Stomach (tissue), 9 donors: ENCODE measurements around the gene VGLL4. TPM values are rescaled to one million over a fixed set of nuclear protein-coding genes. Genes with fewer than 3 reads are reported as not detected.

Source experiments
- DNase-seq, 2 donors: peaks; one replicate each; pipeline versions ENCODE4 v3.0.0 to v3.0.0-alpha.2; 2013 to 2019
- H3K27ac ChIP-seq, 5 donors: fragments of 200-600 bp in 4 of 5; sonication (generic) in 4 of 5; one replicate each; pipeline ENCODE4 v1.5.1; 2013 to 2019; ENCODE audit warnings: mild to moderate bottlenecking in 1 of 5, moderate library complexity in 1 of 5
- H3K27me3 ChIP-seq, 3 donors: fragments of 200-600 bp; sonication (generic); one replicate each; pipeline ENCODE4 v1.5.1; 2017 to 2019; ENCODE audit warnings: mixed run types in 1 of 3
- H3K36me3 ChIP-seq, 4 donors: fragments of 200-600 bp; sonication (generic); 1 replicate in 3 of 4; 2 replicates in 1 of 4; pipeline ENCODE4 v1.5.1; 2016 to 2019
- H3K4me1 ChIP-seq, 4 donors: fragments of 200-600 bp; sonication (generic); one replicate each; pipeline ENCODE4 v1.5.1; 2016 to 2019
- H3K4me3 ChIP-seq, 4 donors: fragments of 200-600 bp; sonication (generic) in 3 of 4; one replicate each; pipeline ENCODE4 v1.5.1; 2016 to 2019; ENCODE audit warnings: mild to moderate bottlenecking in 1 of 4
- H3K9me3 ChIP-seq, 4 donors: fragments of 200-600 bp; sonication (generic); one replicate each; pipeline ENCODE4 v1.5.1; 2016 to 2019
- CTCF ChIP-seq, 7 experiments: fragments of 450-650 bp in 4 of 7; fragments of 200-600 bp in 3 of 7; sonication (generic) in 3 of 7; IDR thresholded peaks; one replicate each; pipeline ENCODE4 v1.5.1; 2016 to 2019; ENCODE audit warnings: antibody characterized with exemption in 7 of 7, control low read depth in 2 of 7, mild to moderate bottlenecking in 1 of 7
- EP300 ChIP-seq: sonication (generic); formaldehyde crosslinking; IDR thresholded peaks from one replicate; pipeline ENCODE4 v1.6.1; 2017; ENCODE audit warnings: antibody characterized with exemption
- POLR2A ChIP-seq, 4 donors: fragments of 450-650 bp; IDR thresholded peaks; one replicate each; pipeline ENCODE4 v1.6.1; 2016; ENCODE audit warnings: antibody characterized with exemption in 4 of 4, control low read depth in 2 of 4, mild to moderate bottlenecking in 1 of 4, moderate library complexity in 1 of 4
- POLR2AphosphoS5 ChIP-seq, 3 donors: sonication (generic); formaldehyde crosslinking; IDR thresholded peaks; one replicate each; pipeline ENCODE4 v1.6.1; 2016; ENCODE audit warnings: antibody characterized with exemption in 3 of 3
- WGBS, 5 donors: extraction: QIAGEN DNeasy Blood & Tissue Kit in 3 of 5; methylation state at CpG; one replicate each; pipeline versions ENCODE4 v1.1.5 to v1.1.7; 2013 to 2018; 5-methylcytosine and 5-hydroxymethylcytosine counted together
- intact Hi-C: fragments of 100-400 bp; cut with DNase I; formaldehyde crosslinking; loops from one replicate; pipeline ENCODE4 v1.15.1; 2023; ENCODE audit warnings: low total_unique reads
- polyA plus RNA-seq, 3 donors: library from polyadenylated mRNA; stranded (reverse); fragments of 200-250 nt; gene quantifications; one replicate each; pipeline ENCODE4 v1.2.3, GENCODE V29; 2013
- total RNA-seq, 5 donors: library from RNA; depleted of rRNA; stranded (reverse); fragments of >200 nt; gene quantifications; one replicate each; pipeline versions ENCODE4 v1.1.0 to v1.2.3, GENCODE V29; 2014 to 2016
- donor health status: healthy with polysubstance abuse.
- donor health status: Bipolar disorder and iron deficiency.
- donor health status: healthy.

VGLL4 gene
- total and polyA plus RNA-seq, 8 donors: 15.2 to 147 (median 43.3) TPM

GRCh38 chr3:11638495-11639358 is 5.0 kb downstream of the VGLL4 start:
- peak overlapping the region in 1 of 4 donors; percentile 18 for H3K4me3 ChIP-seq
- peak overlapping the region; percentile 52 to 95 (median 91) for H3K27ac ChIP-seq
- WGBS, 5 donors: 60 to 73% (median 67%) methylated on average over 14 to 17 of the region's 17 CpGs
- TF ChIP-seq POLR2A (IDR thresholded peaks at IDR 0.05) (no peak), CTCF (IDR thresholded peaks at IDR 0.05) (no peak), EP300 (no peak), POLR2AphosphoS5 (IDR thresholded peaks at IDR 0.05) (no peak)
- no peaks in the 10 kb centered on the region for H3K27me3 ChIP-seq
- H3K4me1 ChIP-seq: peaks cover 57 to 84% (median 75%) of the 10 kb centered on the region in 4 donors
- peak in 1 of 2 donors; percentile 44 for DNase-seq
- intact Hi-C loops: no loop called here
- H3K9me3 ChIP-seq: no peaks in the 10 kb centered on the region
- H3K36me3 ChIP-seq: no peaks in the 10 kb centered on the region

GRCh38 chr3:11637901-11638458 is 5.7 kb downstream of the VGLL4 start:
- TF ChIP-seq POLR2A (IDR thresholded peaks at IDR 0.05) (no peak), POLR2AphosphoS5 (IDR thresholded peaks at IDR 0.05) (no peak), CTCF (IDR thresholded peaks at IDR 0.05) (no peak), EP300 (no peak)
- H3K27ac ChIP-seq: peak overlapping the region; percentile 52 to 95 (median 91)
- peak in 1 of 2 donors; percentile 51 for DNase-seq
- peaks cover 57 to 91% (median 78%) of the 10 kb centered on the region in 4 donors for H3K4me1 ChIP-seq
- no peaks in the 10 kb centered on the region for H3K27me3 ChIP-seq
- H3K9me3 ChIP-seq: no peaks in the 10 kb centered on the region
- WGBS, 5 donors: 23 to 31% (median 26%) methylated on average over 11 of the region's 11 CpGs
- intact Hi-C loops: no loop called here
- H3K36me3 ChIP-seq: no peaks in the 10 kb centered on the region
- peak overlapping the region in 2 of 4 donors; percentile 11 to 18 for H3K4me3 ChIP-seq

- 30 to 51% (median 45%) methylated on average over 3 of the region's 3 CpGs for WGBS, 5 donors
- H3K36me3 ChIP-seq: no peaks in the 10 kb centered on the region
- H3K9me3 ChIP-seq: no peaks in the 10 kb centered on the region
- H3K27ac ChIP-seq: peak overlapping the region in 3 of 5 donors; percentile 1 to 31 (median 25)
- TF ChIP-seq CTCF (IDR thresholded peaks at IDR 0.05) (no peak), EP300 (no peak), POLR2AphosphoS5 (IDR thresholded peaks at IDR 0.05) (no peak)
- H3K4me3 ChIP-seq: no peak overlapping the region
- DNase-seq: peak in 1 of 2 donors; percentile 44
- H3K27me3 ChIP-seq: no peaks in the 10 kb centered on the region
- peaks cover 57 to 100% (median 84%) of the 10 kb centered on the region in 4 donors for H3K4me1 ChIP-seq
- intact Hi-C loops: no loop called here
These were observed 7.3 kb downstream of the VGLL4 start for GRCh38 chr3:11636394-11636770.

- intact Hi-C loops: no loop called here
- H3K4me3 ChIP-seq: no peak overlapping the region
- H3K4me1 ChIP-seq: peaks cover 57 to 100% (median 83%) of the 10 kb centered on the region in 4 donors
- no peaks in the 10 kb centered on the region for H3K9me3 ChIP-seq
- H3K27ac ChIP-seq: peak overlapping the region in 4 of 5 donors; percentile 0 to 55 (median 13)
- no peaks in the 10 kb centered on the region for H3K36me3 ChIP-seq
- H3K27me3 ChIP-seq: no peaks in the 10 kb centered on the region
- TF ChIP-seq POLR2AphosphoS5 (IDR thresholded peaks at IDR 0.05): no peak
- no peak for TF ChIP-seq EP300
- 30 to 49% (median 36%) methylated on average over 7 of the region's 7 CpGs for WGBS, 5 donors
- no peak for DNase-seq
These were observed 7.9 kb downstream of the VGLL4 start for GRCh38 chr3:11635680-11636393.
